ENCODE measurements around the gene GRIK3.

GRCh38 chr1:36961062-36961615 lies 73.2 kb downstream of the GRIK3 start:
- TF ChIP-seq CTCF (IDR thresholded peaks at IDR 0.05) (no peak), POLR2A (IDR thresholded peaks at IDR 0.05) (no peak)
